CD8-positive, alpha-beta memory T cell (primary cell): ENCODE measurements around the gene RAD51B. TPM values are rescaled to one million over a fixed set of nuclear protein-coding genes. Genes with fewer than 3 reads are reported as not detected.

Experiments
- CTCF ChIA-PET: fragments of 350-600 bp; sonication (Branson Sonifier 250); formaldehyde crosslinking; loops from one replicate; lab custom pipeline; 2021; ENCODE audit warnings: antibody characterized with exemption; lab: Charles Lee
- POLR2A ChIA-PET: fragments of 350-600 bp; sonication (Branson Sonifier 250); formaldehyde crosslinking; loops from one replicate; lab custom pipeline; 2021; ENCODE audit warnings: antibody characterized with exemption; lab: Charles Lee
- DNase-seq, 5 donors: peaks; one replicate each; pipeline versions ENCODE4 v3.0.0 to v3.0.0-alpha.2; 2020 to 2022; ENCODE audit warnings: mixed read lengths in 1 of 5
- H3K27ac ChIP-seq: one replicate; pipeline ENCODE4 v1.7.0; 2013; ENCODE audit warnings: low read depth, mild to moderate bottlenecking, low read length, moderate library complexity
- H3K27me3 ChIP-seq: 2 replicates; pipeline ENCODE4 v1.7.0; 2013; ENCODE audit warnings: low read length, mild to moderate bottlenecking; ENCODE audit not compliant: insufficient read depth, poor library complexity, severe bottlenecking
- H3K36me3 ChIP-seq: 2 replicates; pipeline ENCODE4 v1.7.0; 2013; ENCODE audit warnings: mild to moderate bottlenecking, low read length, moderate library complexity; ENCODE audit not compliant: insufficient read depth
- H3K4me1 ChIP-seq: 2 replicates; pipeline ENCODE4 v1.7.0; 2013; ENCODE audit warnings: mild to moderate bottlenecking, low read length, moderate library complexity; ENCODE audit not compliant: insufficient read depth
- H3K4me3 ChIP-seq: 2 replicates; pipeline ENCODE4 v1.7.0; 2013; ENCODE audit warnings: mild to moderate bottlenecking, low read length
- H3K9me3 ChIP-seq: 2 replicates; pipeline ENCODE4 v1.7.0; 2013; ENCODE audit warnings: mild to moderate bottlenecking, low read length
- H3K27ac Mint-ChIP-seq, 8 donors: one replicate each; pipeline ENCODE4 v1.8.0; 2020 to 2021; ENCODE audit warnings: mixed read lengths in 8 of 8, mild to moderate bottlenecking in 6 of 8, inconsistent platforms in 3 of 8, moderate library complexity in 3 of 8
- H3K27me3 Mint-ChIP-seq, 2 donors: one replicate each; pipeline ENCODE4 v1.8.0; 2020 to 2021; ENCODE audit warnings: mixed read lengths in 2 of 2, mild to moderate bottlenecking in 1 of 2, moderate library complexity in 1 of 2
- H3K36me3 Mint-ChIP-seq, 3 donors: one replicate each; pipeline ENCODE4 v1.8.0; 2020 to 2021; ENCODE audit warnings: mixed read lengths in 3 of 3, inconsistent platforms in 1 of 3, mild to moderate bottlenecking in 1 of 3
- H3K4me1 Mint-ChIP-seq, 3 donors: one replicate each; pipeline ENCODE4 v1.8.0; 2020 to 2021; ENCODE audit warnings: mixed read lengths in 3 of 3, inconsistent platforms in 1 of 3, mild to moderate bottlenecking in 1 of 3
- H3K4me3 Mint-ChIP-seq, 7 donors: one replicate each; pipeline ENCODE4 v1.8.0; 2020 to 2021; ENCODE audit warnings: mixed read lengths in 7 of 7, mild to moderate bottlenecking in 6 of 7, moderate library complexity in 4 of 7, inconsistent platforms in 2 of 7
- H3K9me3 Mint-ChIP-seq, 5 donors: one replicate each; pipeline ENCODE4 v1.8.0; 2020 to 2022; ENCODE audit warnings: mixed read lengths in 5 of 5, mild to moderate bottlenecking in 3 of 5, moderate library complexity in 2 of 5, inconsistent platforms in 1 of 5
- polyA plus RNA-seq: library from polyadenylated mRNA; unstranded; fragments of 300-500 nt; fragmentation: Illumina TruSeq; gene quantifications from one replicate; pipeline ENCODE4 v1.2.3, GENCODE V29; 2021
- total RNA-seq, 2 experiments: library from RNA; stranded (reverse); gene quantifications; one replicate each; pipeline ENCODE4 v1.2.3, GENCODE V29; 2021

The RAD51B gene
- total and polyA plus RNA-seq, 3 experiments from 2014 or later = 15.7 to 22.9 (median 17.4) TPM

DNA sequence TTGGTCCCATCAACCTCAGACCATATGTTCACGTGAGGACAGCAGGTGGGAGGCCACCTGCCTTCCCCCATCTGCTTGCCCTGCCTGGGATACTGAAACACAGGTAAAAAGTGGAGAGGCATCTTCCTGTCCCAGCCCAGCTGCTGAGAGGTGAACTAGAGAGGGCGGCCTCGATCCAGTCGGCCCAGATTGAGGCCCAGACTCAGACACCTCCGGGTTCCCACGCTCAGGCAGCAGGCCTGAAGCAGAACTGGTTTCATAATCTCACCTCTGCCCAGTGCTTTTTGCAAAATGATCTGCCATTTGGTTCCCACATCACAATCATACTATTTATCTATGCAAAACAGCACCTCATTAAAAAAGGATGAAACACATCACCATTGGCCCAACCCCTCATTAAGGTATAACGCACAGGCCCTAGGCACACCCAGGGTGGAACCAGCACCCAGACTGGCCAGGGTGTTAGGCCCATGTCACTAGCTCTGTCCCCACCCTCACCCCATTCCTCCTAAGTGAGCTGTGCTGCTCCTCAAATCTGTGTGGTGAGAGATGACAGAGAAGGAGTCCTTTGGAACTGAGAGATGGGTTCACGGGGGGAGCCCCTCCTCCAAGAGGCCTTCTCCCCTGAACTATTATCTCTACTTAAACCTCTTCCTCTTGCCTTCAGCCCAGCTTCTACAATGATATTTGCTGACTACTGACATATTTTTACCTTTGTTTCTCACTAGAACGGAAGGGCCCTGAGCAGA lies 892.2 kb downstream of the RAD51B start:
- ChIA-PET POLR2A (interaction anchor here (0.7 to 1.3 kb wide), 2 partner anchors 26 to 76 kb away, joined by 3 read pairs; no protein-coding TSS in a partner anchor), CTCF (no interaction called here)
- no peaks in the 10 kb centered on the region for H3K36me3 ChIP-seq
- H3K4me3 Mint-ChIP-seq = peak overlapping the region in 4 of 7 donors; percentile 7 to 54 (median 31)
- peak in 1 of 5 donors; percentile 33 for DNase-seq
- H3K27ac Mint-ChIP-seq = peak overlapping the region; percentile 72 to 94 (median 84)
- H3K4me1 Mint-ChIP-seq = peaks cover 28 to 33% (median 33%) of the 10 kb centered on the region in 3 donors
- H3K9me3 Mint-ChIP-seq = no peaks in the 10 kb centered on the region
- no peaks in the 10 kb centered on the region for H3K27me3 ChIP-seq
- H3K27ac ChIP-seq = no peak overlapping the region
- H3K36me3 Mint-ChIP-seq = no peaks in the 10 kb centered on the region
- H3K4me3 ChIP-seq = no peak overlapping the region
- H3K9me3 ChIP-seq = no peaks in the 10 kb centered on the region
- peaks cover 23% of the 10 kb centered on the region for H3K4me1 ChIP-seq
- H3K27me3 Mint-ChIP-seq = peaks cover 0 to 2% of the 10 kb centered on the region in 2 donors

DNA sequence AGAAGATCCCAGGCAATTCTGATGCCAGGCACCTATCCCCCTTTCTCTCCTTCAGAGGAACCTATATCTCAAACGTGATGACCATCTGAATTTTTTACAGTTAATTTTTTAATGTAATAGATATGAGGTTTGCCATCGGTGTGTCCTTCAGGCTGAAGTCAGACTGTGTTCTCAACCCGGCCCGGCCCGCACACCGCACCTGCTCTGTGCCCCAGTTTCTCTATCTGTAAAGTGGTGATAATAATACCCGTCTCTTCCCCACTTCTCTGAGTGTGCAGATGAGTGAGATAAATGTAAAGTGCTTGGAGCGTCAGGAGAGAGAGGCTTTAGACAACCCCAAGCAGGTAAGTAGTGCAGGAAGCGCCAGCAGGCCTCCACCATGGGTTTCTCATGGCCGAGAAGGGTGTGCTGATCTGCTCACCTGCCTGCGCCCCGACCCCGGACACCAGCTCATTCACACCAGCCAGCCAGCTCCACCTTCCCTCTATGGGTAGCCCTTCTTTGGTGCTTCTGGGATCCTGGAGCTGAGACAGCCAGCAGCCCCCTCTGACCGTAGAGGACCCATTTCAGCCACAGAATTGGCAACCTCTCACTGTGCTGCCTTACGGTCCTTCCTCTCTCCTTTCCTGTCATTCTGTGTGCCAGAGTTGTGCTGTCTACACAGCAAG lies 893.3 kb downstream of the RAD51B start:
- ChIA-PET POLR2A (no interaction called here), CTCF (no interaction called here)
- Mint-ChIP-seq H3K4me3 (no peak overlapping the region), H3K36me3 (no peaks in the 10 kb centered on the region), H3K4me1 (peaks cover 30 to 33% (median 32%) of the 10 kb centered on the region in 3 donors), H3K9me3 (no peaks in the 10 kb centered on the region), H3K27me3 (peaks cover 0 to 2% of the 10 kb centered on the region in 2 donors), H3K27ac (peak overlapping the region; percentile 57 to 94 (median 82))
- H3K4me3 ChIP-seq = no peak overlapping the region
- no peaks in the 10 kb centered on the region for H3K9me3 ChIP-seq
- no peaks in the 10 kb centered on the region for H3K27me3 ChIP-seq
- peak in 1 of 5 donors; percentile 26 for DNase-seq
- no peaks in the 10 kb centered on the region for H3K36me3 ChIP-seq
- peaks cover 23% of the 10 kb centered on the region for H3K4me1 ChIP-seq
- no peak overlapping the region for H3K27ac ChIP-seq

GRCh38 chr14:68713782-68714181 lies 894.2 kb downstream of the RAD51B start:
- H3K27me3 ChIP-seq = no peaks in the 10 kb centered on the region
- Mint-ChIP-seq H3K9me3 (no peaks in the 10 kb centered on the region), H3K36me3 (no peaks in the 10 kb centered on the region), H3K4me3 (no peak overlapping the region), H3K27me3 (peaks cover 0 to 2% of the 10 kb centered on the region in 2 donors), H3K27ac (peak overlapping the region in 6 of 8 donors; percentile 15 to 74 (median 58)), H3K4me1 (peaks cover 32 to 40% (median 40%) of the 10 kb centered on the region in 3 donors)
- no peaks in the 10 kb centered on the region for H3K36me3 ChIP-seq
- no peak overlapping the region for H3K4me3 ChIP-seq
- ChIA-PET CTCF (interaction anchor here (1.8 kb wide), 1 partner anchor 17 kb away, joined by 3 read pairs; no protein-coding TSS in a partner anchor), POLR2A (no interaction called here)
- H3K4me1 ChIP-seq = peaks cover 29% of the 10 kb centered on the region
- H3K27ac ChIP-seq = no peak overlapping the region
- no peaks in the 10 kb centered on the region for H3K9me3 ChIP-seq
- DNase-seq = peak in 1 of 5 donors; percentile 29

DNA sequence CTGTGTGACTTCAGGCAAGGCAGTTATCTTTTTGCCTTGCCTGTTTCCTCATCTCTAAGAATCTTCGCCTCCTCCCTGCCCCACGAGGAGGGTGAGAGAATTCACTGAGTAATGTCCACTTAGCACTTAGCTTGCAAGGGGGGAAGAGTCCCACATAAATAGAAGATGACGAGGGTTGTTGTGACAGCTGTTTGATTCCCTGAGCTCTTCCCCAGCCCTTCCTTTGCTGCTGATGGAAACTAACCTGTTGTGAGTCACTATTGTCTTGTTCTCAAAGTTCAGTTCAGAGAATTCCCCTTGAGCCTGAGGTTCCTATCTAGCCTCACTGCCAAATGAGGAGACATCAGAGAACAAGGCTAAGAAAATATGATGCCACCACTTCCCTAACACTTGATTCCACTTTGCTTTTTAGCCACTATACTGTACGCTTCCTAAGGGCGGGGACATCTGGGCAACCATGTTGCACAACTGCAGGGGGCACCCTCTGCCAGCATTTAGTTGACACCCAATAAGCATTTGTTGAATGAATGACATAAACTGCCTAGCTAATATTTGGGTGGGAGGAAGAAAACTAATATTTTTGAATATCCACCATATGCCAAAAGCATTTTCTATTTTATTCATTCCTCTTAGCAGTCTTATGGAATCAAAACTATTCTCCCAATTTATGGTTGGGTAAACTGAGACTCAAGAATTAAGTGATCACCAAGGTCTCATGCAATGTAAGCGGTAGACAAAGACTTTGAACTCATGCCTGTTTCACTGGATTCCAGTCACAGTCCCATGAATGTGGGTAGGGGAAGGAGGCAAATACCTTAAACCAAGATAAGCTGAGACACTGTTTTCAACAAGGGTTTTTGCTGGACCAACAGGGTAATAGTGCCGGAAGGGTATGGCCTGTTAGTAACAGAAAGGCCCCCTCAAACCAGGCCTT lies 895.7 kb downstream of the RAD51B start:
- Histone ChIP-seq H3K27me3 (no peaks in the 10 kb centered on the region), H3K4me1 (peaks cover 42% of the 10 kb centered on the region), H3K27ac (no peak overlapping the region), H3K4me3 (no peak overlapping the region), H3K9me3 (no peaks in the 10 kb centered on the region), H3K36me3 (no peaks in the 10 kb centered on the region)
- peak overlapping the region in 3 of 8 donors; percentile 24 to 88 (median 74) for H3K27ac Mint-ChIP-seq
- H3K36me3 Mint-ChIP-seq = peaks cover 0 to 3% (median 0%) of the 10 kb centered on the region in 3 donors
- no peak overlapping the region for H3K4me3 Mint-ChIP-seq
- ChIA-PET CTCF (interaction anchor here (1.8 kb wide), 1 partner anchor 18 kb away, joined by 3 read pairs; no protein-coding TSS in a partner anchor), POLR2A (interaction anchor here (1.1 kb wide), 1 partner anchor 30 kb away, joined by 3 read pairs; no protein-coding TSS in a partner anchor)
- H3K27me3 Mint-ChIP-seq = peaks cover 0 to 2% of the 10 kb centered on the region in 2 donors
- H3K9me3 Mint-ChIP-seq = peaks cover 0 to 9% (median 3%) of the 10 kb centered on the region in 5 donors
- no peak for DNase-seq
- peaks cover 44 to 54% (median 54%) of the 10 kb centered on the region in 3 donors for H3K4me1 Mint-ChIP-seq

DNA sequence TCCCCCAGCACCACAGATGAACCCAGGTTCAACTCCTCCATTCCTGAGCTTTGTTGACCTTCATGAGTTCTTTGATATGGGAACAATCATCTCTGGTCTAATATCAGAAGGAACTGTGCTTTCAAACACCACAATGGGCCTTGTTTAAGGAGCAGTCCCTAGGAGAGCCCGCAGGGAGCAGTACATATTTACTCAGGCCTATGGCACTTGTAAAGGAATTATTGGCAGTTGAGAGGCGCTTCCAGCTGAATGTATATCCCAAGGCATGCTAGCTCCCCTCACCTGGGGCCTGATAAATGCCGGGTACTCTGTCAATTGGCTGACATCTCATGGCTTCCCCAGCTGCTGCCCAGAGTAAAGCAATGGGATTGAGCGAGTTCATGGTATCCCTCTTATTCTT lies 897.1 kb downstream of the RAD51B start:
- Mint-ChIP-seq H3K4me1 (peaks cover 42 to 53% (median 52%) of the 10 kb centered on the region in 3 donors), H3K4me3 (no peak overlapping the region), H3K36me3 (peaks cover 0 to 3% (median 0%) of the 10 kb centered on the region in 3 donors), H3K27ac (peak overlapping the region in 2 of 8 donors; percentile 36 to 61), H3K27me3 (peaks cover 0 to 2% of the 10 kb centered on the region in 2 donors), H3K9me3 (peaks cover 0 to 9% (median 3%) of the 10 kb centered on the region in 5 donors)
- H3K4me3 ChIP-seq = no peak overlapping the region
- peak in 1 of 5 donors; percentile 21 for DNase-seq
- CTCF ChIA-PET = interaction anchor here (1.3 to 1.5 kb wide), 2 partner anchors 14 to 71 kb away, joined by 3 to 6 read pairs; no protein-coding TSS in a partner anchor
- peaks cover 41% of the 10 kb centered on the region for H3K4me1 ChIP-seq
- no peak overlapping the region for H3K27ac ChIP-seq
- POLR2A ChIA-PET = interaction anchor here (0.7 kb wide), 1 partner anchor 503 kb away, joined by 3 read pairs; no protein-coding TSS in a partner anchor
- no peaks in the 10 kb centered on the region for H3K36me3 ChIP-seq
- no peaks in the 10 kb centered on the region for H3K27me3 ChIP-seq
- no peaks in the 10 kb centered on the region for H3K9me3 ChIP-seq

GRCh38 chr14:68718023-68718990 lies 898.7 kb downstream of the RAD51B start:
- POLR2A ChIA-PET = interaction anchor here (0.7 to 2.6 kb wide), 3 partner anchors 45 to 71 kb away, joined by 3 to 11 read pairs (median 10); no protein-coding TSS in a partner anchor
- CTCF ChIA-PET = interaction anchor here (0.6 kb wide), 1 partner anchor 73 kb away, joined by 3 read pairs; no protein-coding TSS in a partner anchor
- Mint-ChIP-seq H3K9me3 (peaks cover 0 to 9% (median 3%) of the 10 kb centered on the region in 5 donors), H3K4me1 (peaks cover 30 to 37% (median 36%) of the 10 kb centered on the region in 3 donors), H3K36me3 (peaks cover 0 to 3% (median 0%) of the 10 kb centered on the region in 3 donors), H3K4me3 (no peak overlapping the region), H3K27ac (peak overlapping the region in 2 of 8 donors; percentile 29 to 43), H3K27me3 (peaks cover 0 to 2% of the 10 kb centered on the region in 2 donors)
- DNase-seq = peak in 1 of 5 donors; percentile 8
- Histone ChIP-seq H3K4me1 (peaks cover 25% of the 10 kb centered on the region), H3K4me3 (no peak overlapping the region), H3K36me3 (no peaks in the 10 kb centered on the region), H3K9me3 (no peaks in the 10 kb centered on the region), H3K27ac (no peak overlapping the region), H3K27me3 (no peaks in the 10 kb centered on the region)
